GM18907 (cell line): Measurements from ENCODE around the gene TDRD10.

Source experiments
- ATAC-seq: cut with Tn5 transposase; IDR thresholded peaks from one replicate; pipeline ENCODE4 v1.9.1; 2021; ENCODE audit warnings: mild to moderate bottlenecking, moderate library complexity; ENCODE audit not compliant: unreplicated experiment

The TDRD10 gene

GRCh38 chr1:154502066-154502743, at the start of gene TDRD10, which contains the start of gene SHE:
Gene TDRD10, plus strand, starts transcription at chr1:154502219. Its CDS starts 4,685 bp downstream, at chr1:154506904.
Gene SHE, minus strand, starts transcription at chr1:154502412. Its CDS starts 386 bp downstream, at chr1:154502026.
- ATAC-seq: no peak

GRCh38 chr1:154453161-154453560, 48.9 kb upstream of the TDRD10 start:
- no peak for ATAC-seq

GRCh38 chr1:154453574-154454352, 48.3 kb upstream of the TDRD10 start:
- no peak for ATAC-seq

- no peak for ATAC-seq
Observed at GRCh38 chr1:154454386-154455120, 47.5 kb upstream of the TDRD10 start.

- no peak for ATAC-seq
Observed at GRCh38 chr1:154456631-154457030, 45.4 kb upstream of the TDRD10 start.

- no peak for ATAC-seq
Observed at GRCh38 chr1:154459080-154459479, 42.9 kb upstream of the TDRD10 start.

- no peak for ATAC-seq
Observed at GRCh38 chr1:154460695-154461260, 41.2 kb upstream of the TDRD10 start.

- ATAC-seq: no peak
Observed at GRCh38 chr1:154463512-154463990, 38.5 kb upstream of the TDRD10 start.

GRCh38 chr1:154465621-154466195, 36.3 kb upstream of the TDRD10 start:
- ATAC-seq: no peak

- ATAC-seq: no peak
Observed at GRCh38 chr1:154466206-154466605, 35.8 kb upstream of the TDRD10 start.

GRCh38 chr1:154466921-154467417, 35.0 kb upstream of the TDRD10 start:
- ATAC-seq: no peak

- ATAC-seq: no peak
Observed at GRCh38 chr1:154467434-154468102, 34.5 kb upstream of the TDRD10 start.

- no peak for ATAC-seq
Observed at GRCh38 chr1:154468535-154469250, 33.3 kb upstream of the TDRD10 start.

GRCh38 chr1:154469844-154470560, 32.0 kb upstream of the TDRD10 start:
- no peak for ATAC-seq

- ATAC-seq: no peak
Observed at GRCh38 chr1:154471304-154471703, 30.7 kb upstream of the TDRD10 start.

GRCh38 chr1:154474802-154475201, 27.2 kb upstream of the TDRD10 start:
- no peak for ATAC-seq

GRCh38 chr1:154476791-154477190, 25.2 kb upstream of the TDRD10 start:
- ATAC-seq: no peak

GRCh38 chr1:154478013-154478412, 24.0 kb upstream of the TDRD10 start:
- no peak for ATAC-seq

- no peak for ATAC-seq
Observed at GRCh38 chr1:154478639-154479038, 23.4 kb upstream of the TDRD10 start.
